ENCODE results near the gene DCAF11. TPM values are rescaled to one million over a fixed set of nuclear protein-coding genes. Genes with fewer than 3 reads are reported as not detected.

The DCAF11 gene
- total RNA-seq, 1 experiment from 2014 or later, result 48.8 TPM

DNA sequence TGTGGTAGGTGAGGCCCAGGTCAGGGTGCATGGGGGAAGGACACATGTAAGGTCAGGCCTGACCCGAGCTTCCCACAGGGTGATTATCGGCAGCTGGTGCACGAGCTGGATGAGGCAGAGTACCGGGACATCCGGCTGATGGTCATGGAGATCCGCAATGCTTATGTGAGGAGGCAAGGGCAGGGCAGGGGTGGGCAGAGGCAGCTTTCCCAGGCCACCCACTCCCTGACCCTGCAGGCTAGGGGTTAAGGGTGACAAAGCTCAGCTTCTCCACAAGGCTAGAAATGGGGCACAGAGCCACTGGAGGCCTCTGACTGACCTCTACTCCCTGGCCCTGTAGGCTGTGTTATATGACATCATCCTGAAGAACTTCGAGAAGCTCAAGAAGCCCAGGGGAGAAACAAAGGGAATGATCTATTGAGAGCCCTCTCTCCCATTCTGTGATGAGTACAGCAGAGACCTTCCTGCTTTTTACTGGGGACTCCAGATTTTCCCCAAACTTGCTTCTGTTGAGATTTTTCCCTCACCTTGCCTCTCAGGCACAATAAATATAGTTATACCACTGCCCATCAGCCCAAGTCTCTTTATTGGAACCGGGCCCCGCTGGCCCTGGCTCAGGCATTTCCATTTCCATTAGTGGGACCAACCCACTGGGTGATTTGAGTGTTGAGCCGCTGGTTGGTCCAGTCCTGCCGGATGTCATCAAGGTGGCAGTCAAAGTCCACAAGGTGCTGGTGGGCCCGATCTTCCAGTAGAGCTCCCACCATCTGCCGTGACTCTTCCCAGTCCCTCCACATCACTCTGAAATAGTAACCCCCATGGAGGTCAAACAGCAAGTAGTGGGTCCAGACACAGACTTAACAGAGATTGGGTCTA is 24.1 kb downstream of the DCAF11 start:
- POLR2A ChIA-PET, result interaction anchor here (0.7 to 12.5 kb wide), 3 partner anchors 8 to 158 kb away, joined by 3 to 252 read pairs (median 68); partner anchors contain the start of genes DCAF11, NRL, PSME2 and RNF31
- intact Hi-C loops (cut with micrococcal nuclease), result no loop called here
- Mint-ChIP-seq H3K4me1 (ENCODE audit: insufficient read depth, unreplicated experiment) (peaks cover 30% of the 10 kb centered on the region), H3K36me3 (ENCODE audit: insufficient read depth, unreplicated experiment) (peaks cover 26% of the 10 kb centered on the region), H3K4me3 (ENCODE audit: unreplicated experiment) (peak overlapping the region; percentile 93), H3K27ac (ENCODE audit: low read depth, unreplicated experiment) (peak overlapping the region; percentile 59), H3K27me3 (ENCODE audit: insufficient read depth, unreplicated experiment) (no peaks in the 10 kb centered on the region), H3K9me3 (ENCODE audit: unreplicated experiment) (no peaks in the 10 kb centered on the region)
- CTCF ChIA-PET, result interaction anchor here (0.5 to 2.4 kb wide), 5 partner anchors 22 to 161 kb away, joined by 3 to 12 read pairs (median 3); partner anchors contain the start of genes DCAF11 and IRF9
- no peak for DNase-seq (ENCODE audit: unreplicated experiment)
- BruUV-seq (replicated peaks), result TSS peak; percentile 73
- TF ChIP-seq, protein P1, sequence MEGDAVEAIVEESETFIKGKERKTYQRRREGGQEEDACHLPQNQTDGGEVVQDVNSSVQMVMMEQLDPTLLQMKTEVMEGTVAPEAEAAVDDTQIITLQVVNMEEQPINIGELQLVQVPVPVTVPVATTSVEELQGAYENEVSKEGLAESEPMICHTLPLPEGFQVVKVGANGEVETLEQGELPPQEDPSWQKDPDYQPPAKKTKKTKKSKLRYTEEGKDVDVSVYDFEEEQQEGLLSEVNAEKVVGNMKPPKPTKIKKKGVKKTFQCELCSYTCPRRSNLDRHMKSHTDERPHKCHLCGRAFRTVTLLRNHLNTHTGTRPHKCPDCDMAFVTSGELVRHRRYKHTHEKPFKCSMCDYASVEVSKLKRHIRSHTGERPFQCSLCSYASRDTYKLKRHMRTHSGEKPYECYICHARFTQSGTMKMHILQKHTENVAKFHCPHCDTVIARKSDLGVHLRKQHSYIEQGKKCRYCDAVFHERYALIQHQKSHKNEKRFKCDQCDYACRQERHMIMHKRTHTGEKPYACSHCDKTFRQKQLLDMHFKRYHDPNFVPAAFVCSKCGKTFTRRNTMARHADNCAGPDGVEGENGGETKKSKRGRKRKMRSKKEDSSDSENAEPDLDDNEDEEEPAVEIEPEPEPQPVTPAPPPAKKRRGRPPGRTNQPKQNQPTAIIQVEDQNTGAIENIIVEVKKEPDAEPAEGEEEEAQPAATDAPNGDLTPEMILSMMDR (IDR thresholded peaks at IDR 0.05; ENCODE audit: unreplicated experiment), result no peak

DNA sequence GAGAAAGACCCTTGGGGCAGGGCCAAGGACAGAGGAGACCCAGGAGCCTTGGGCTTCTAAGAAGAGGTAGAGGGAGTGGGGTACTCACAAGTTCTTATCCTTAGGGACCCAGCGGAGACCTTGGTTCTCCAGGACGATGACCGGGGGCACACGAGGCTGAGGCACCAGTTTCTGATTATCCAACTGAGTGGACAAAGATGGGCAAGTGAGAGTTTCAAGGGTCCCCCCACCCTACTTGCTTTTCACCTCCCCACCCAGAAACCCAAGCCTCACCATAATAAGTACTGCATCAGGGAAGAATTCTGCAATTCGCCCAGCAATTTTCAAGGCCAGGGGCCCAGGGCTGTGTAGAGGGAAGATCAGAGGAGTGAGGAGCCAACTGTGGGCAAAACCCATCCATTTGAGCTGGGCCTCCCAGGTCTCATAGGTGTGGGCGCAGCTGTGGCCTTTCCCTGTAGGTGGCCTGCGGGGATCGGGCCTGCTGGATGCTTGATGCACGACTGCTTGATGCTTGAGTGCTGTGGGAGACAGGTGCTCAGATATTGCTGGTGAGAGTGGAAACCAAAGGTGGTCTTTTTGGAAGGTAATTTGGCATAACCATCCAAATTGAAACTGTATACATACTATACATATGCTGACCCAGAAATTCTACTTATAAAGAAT is 24.8 kb downstream of the DCAF11 start:
- POLR2A ChIA-PET, result interaction anchor here (0.7 to 12.5 kb wide), 5 partner anchors 7 to 158 kb away, joined by 3 to 252 read pairs (median 16); partner anchors contain the start of genes DCAF11, IPO4, IRF9 and NRL
- DNase-seq (ENCODE audit: unreplicated experiment), result no peak
- TF ChIP-seq, protein P1 (IDR thresholded peaks at IDR 0.05; ENCODE audit: unreplicated experiment), result no peak
- Mint-ChIP-seq H3K27ac (ENCODE audit: low read depth, unreplicated experiment) (peak overlapping the region; percentile 59), H3K4me1 (ENCODE audit: insufficient read depth, unreplicated experiment) (peaks cover 30% of the 10 kb centered on the region), H3K36me3 (ENCODE audit: insufficient read depth, unreplicated experiment) (peaks cover 30% of the 10 kb centered on the region), H3K27me3 (ENCODE audit: insufficient read depth, unreplicated experiment) (no peaks in the 10 kb centered on the region), H3K9me3 (ENCODE audit: unreplicated experiment) (no peaks in the 10 kb centered on the region), H3K4me3 (ENCODE audit: unreplicated experiment) (peak overlapping the region; percentile 93)
- CTCF ChIA-PET, result interaction anchor here (0.6 to 2.4 kb wide), 3 partner anchors 21 to 162 kb away, joined by 3 to 12 read pairs (median 3); partner anchors contain the start of genes DCAF11 and IRF9
- BruUV-seq (replicated peaks), result no TSS peak
- intact Hi-C loops (cut with micrococcal nuclease), result no loop called here

DNA sequence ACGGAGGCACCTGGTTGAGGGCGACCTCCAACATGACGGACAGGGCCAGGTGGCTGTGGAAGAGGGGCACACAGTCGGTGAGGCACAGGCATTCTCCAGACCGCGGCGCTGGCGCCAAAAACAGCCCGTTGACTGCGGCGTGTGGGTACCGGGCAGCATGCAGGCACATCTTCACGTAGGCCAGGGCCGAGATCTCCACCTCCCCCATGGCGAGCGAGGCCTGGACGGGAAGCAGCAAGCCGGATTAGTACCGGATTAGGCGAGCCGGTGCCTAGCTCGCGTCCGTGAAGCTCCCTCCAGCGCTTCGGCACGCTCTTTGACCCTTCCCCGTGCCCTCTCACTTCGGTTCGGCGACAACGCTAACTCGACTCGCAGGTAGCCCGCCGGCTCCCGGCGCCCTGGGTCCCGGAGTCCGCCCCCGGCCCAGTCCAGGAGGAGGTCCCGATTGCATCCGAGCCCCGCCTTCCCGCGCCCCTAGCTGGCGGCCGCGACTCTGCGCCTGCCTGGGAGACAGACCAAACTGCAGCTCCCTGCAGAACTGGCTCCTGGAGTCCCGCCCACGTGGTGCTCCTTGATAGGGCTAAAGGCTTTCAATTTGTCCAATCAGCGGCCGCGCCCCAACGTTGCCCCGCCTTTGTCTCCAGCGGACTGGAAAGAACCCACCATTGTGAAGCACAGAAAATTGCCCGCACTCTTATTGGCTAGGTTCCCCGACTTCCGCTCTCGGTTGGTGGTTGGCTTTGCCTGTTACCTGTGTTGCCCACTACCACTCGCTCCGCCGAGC is 26.7 kb downstream of the DCAF11 start, which contains the start of gene EMC9:
EMC9 (minus strand) TSS at position 495 of the 784 bp plus-strand sequence; CDS start at position 208, 287 bp downstream.
- Mint-ChIP-seq H3K27ac (ENCODE audit: low read depth, unreplicated experiment) (peak within 1 kb of the TSS; percentile 64), H3K9me3 (ENCODE audit: unreplicated experiment) (no peaks in the 10 kb centered on the region), H3K27me3 (ENCODE audit: insufficient read depth, unreplicated experiment) (no peaks in the 10 kb centered on the region), H3K36me3 (ENCODE audit: insufficient read depth, unreplicated experiment) (peaks cover 38% of the 10 kb centered on the region), H3K4me1 (ENCODE audit: insufficient read depth, unreplicated experiment) (peaks cover 21% of the 10 kb centered on the region), H3K4me3 (ENCODE audit: unreplicated experiment) (peak within 1 kb of the TSS; percentile 93)
- peak; percentile 100 for DNase-seq (ENCODE audit: unreplicated experiment)
- intact Hi-C loops (cut with micrococcal nuclease), result no loop called here
- POLR2A ChIA-PET, result interaction anchor here (0.6 to 12.5 kb wide), 27 partner anchors 9 to 1046 kb away, joined by 3 to 252 read pairs (median 5); partner anchors contain the start of genes ACIN1, C14orf119, DCAF11 and DHRS1
- TF ChIP-seq, protein P1 (IDR thresholded peaks at IDR 0.05; ENCODE audit: unreplicated experiment), result peak; percentile 14
- TSS peak; percentile 23 for BruUV-seq (replicated peaks)
- CTCF ChIA-PET, result interaction anchor here (0.6 to 1.1 kb wide), 7 partner anchors 23 to 167 kb away, joined by 3 to 6 read pairs (median 3); partner anchors contain the start of genes DCAF11 and PCK2
